Glomerular endothelial cell (primary cell): ENCODE measurements around the gene STOM. TPM values are rescaled to one million over a fixed set of nuclear protein-coding genes. Genes with fewer than 3 reads are reported as not detected.

Experiments
- DNase-seq: peaks from one replicate; pipeline ENCODE4 v3.0.0-alpha.2; 2011; ENCODE audit warnings: low read depth, low spot score; ENCODE audit errors: extremely low read depth
- total RNA-seq: library from RNA; depleted of rRNA; stranded (reverse); fragments of >200 nt; gene quantifications from 2 replicates; pipeline ENCODE4 v1.2.3, GENCODE V29; 2015

STOM gene
- total RNA-seq, 1 donor from 2014 or later, result 118 TPM

GRCh38 chr9:121323449-121324151 lies 46.5 kb downstream of the STOM start:
- no peak for DNase-seq

GRCh38 chr9:121322737-121323448 lies 47.2 kb downstream of the STOM start:
- no peak for DNase-seq

GRCh38 chr9:121322037-121322736 lies 47.9 kb downstream of the STOM start:
- DNase-seq, result peak; percentile 81

- DNase-seq, result no peak
Measured at GRCh38 chr9:121321016-121321503, 49.0 kb downstream of the STOM start.

GRCh38 chr9:121319383-121319780 lies 50.7 kb downstream of the STOM start:
- no peak for DNase-seq

- no peak for DNase-seq
Measured at GRCh38 chr9:121318631-121319382, 51.2 kb downstream of the STOM start.

GRCh38 chr9:121317737-121318630 lies 52.1 kb downstream of the STOM start:
- DNase-seq, result no peak

GRCh38 chr9:121316852-121317373 lies 53.1 kb downstream of the STOM start:
- DNase-seq, result no peak

- no peak for DNase-seq
Measured at GRCh38 chr9:121316378-121316777, 53.7 kb downstream of the STOM start.

GRCh38 chr9:121313458-121314152 lies 56.4 kb downstream of the STOM start:
- DNase-seq, result no peak

- no peak for DNase-seq
Measured at GRCh38 chr9:121312169-121312568, 57.9 kb downstream of the STOM start.

GRCh38 chr9:121310571-121310970 lies 59.5 kb downstream of the STOM start:
- DNase-seq, result no peak

GRCh38 chr9:121309833-121310425 lies 60.1 kb downstream of the STOM start:
- no peak for DNase-seq

GRCh38 chr9:121309171-121309570 lies 60.9 kb downstream of the STOM start:
- no peak for DNase-seq

- no peak for DNase-seq
Measured at GRCh38 chr9:121308765-121309164, 61.3 kb downstream of the STOM start.

GRCh38 chr9:121307976-121308375 lies 62.1 kb downstream of the STOM start:
- no peak for DNase-seq

GRCh38 chr9:121305269-121305994 lies 64.6 kb downstream of the STOM start:
- no peak for DNase-seq

GRCh38 chr9:121304707-121305106 lies 65.3 kb downstream of the STOM start:
- no peak for DNase-seq
